Panc1 (cell line): ENCODE data around the gene NR2F6. TPM values are rescaled to one million over a fixed set of nuclear protein-coding genes. Genes with fewer than 3 reads are reported as not detected.

Experiments used
- ATAC-seq: fragments of 200-7000 bp; cut with Tn5 transposase; 2 replicates; pipeline ENCODE4 v1.9.1; 2020; ENCODE audit warnings: mild to moderate bottlenecking, moderate library complexity
- BruUV-seq: library from RNA; stranded (reverse); fragments of 400-500 nt; replicated peaks from 2 replicates; lab custom pipeline; 2021; lab: Mats Ljungman, UMichigan
- CTCF ChIA-PET: fragments of 300-600 bp; sonication (Branson Sonifier 250); formaldehyde crosslinking; loops from one replicate; lab custom pipeline; 2022; ENCODE audit warnings: antibody characterized with exemption; lab: Charles Lee
- POLR2A ChIA-PET: fragments of 300-600 bp; sonication (Branson Sonifier 250); formaldehyde crosslinking; loops from one replicate; lab custom pipeline; 2022; ENCODE audit warnings: antibody characterized with exemption; lab: Charles Lee
- DNase-seq: peaks from one replicate; pipeline ENCODE4 v3.0.0-alpha.2; 2010; ENCODE audit warnings: low read depth, low spot score
- H3K27ac ChIP-seq: 2 replicates; pipeline ENCODE4 v1.5.1; 2011; ENCODE audit warnings: mild to moderate bottlenecking, low read length, inconsistent platforms
- H3K27me3 ChIP-seq: fragments of 200-500 bp; sonication (Bioruptor generic); 2 replicates; pipeline ENCODE4 v1.6.0; 2014; ENCODE audit warnings: low read length, inconsistent platforms; ENCODE audit not compliant: control insufficient read depth, insufficient read depth
- H3K36me3 ChIP-seq: fragments of 200-500 bp; sonication (Bioruptor generic); 2 replicates; pipeline ENCODE4 v1.5.1; 2014; ENCODE audit warnings: inconsistent platforms, mild to moderate bottlenecking, low read length, moderate library complexity; ENCODE audit not compliant: control insufficient read depth, insufficient read depth
- H3K4me1 ChIP-seq: 2 replicates; pipeline ENCODE4 v1.5.1; 2011; ENCODE audit warnings: inconsistent platforms, mild to moderate bottlenecking, low read length, moderate library complexity; ENCODE audit not compliant: control insufficient read depth, insufficient read depth
- H3K4me3 ChIP-seq, 2 experiments: 2 replicates each; pipeline ENCODE4 v1.5.1; 2011 to 2012; ENCODE audit warnings: low read depth in 2 of 2, low read length in 2 of 2, mild to moderate bottlenecking in 2 of 2, inconsistent platforms in 1 of 2, moderate library complexity in 1 of 2
- H3K9me3 ChIP-seq: fragments of 200-500 bp; sonication (Bioruptor generic); 2 replicates; pipeline ENCODE4 v1.5.1; 2014; ENCODE audit warnings: low read depth, mild to moderate bottlenecking, inconsistent platforms, low read length, moderate library complexity; ENCODE audit not compliant: control insufficient read depth, insufficient read depth
- CTCF ChIP-seq: fragments of 450-650 bp; IDR thresholded peaks from 2 replicates; pipeline ENCODE4 v1.5.1; 2017; ENCODE audit warnings: mild to moderate bottlenecking
- POLR2AphosphoS5 ChIP-seq: IDR thresholded peaks from 2 replicates; pipeline ENCODE4 v1.6.1; 2012; ENCODE audit warnings: mild to moderate bottlenecking, low read depth, low read length, moderate library complexity
- REST ChIP-seq, 2 experiments: IDR thresholded peaks; 2 replicates each; pipeline ENCODE4 v1.6.1; 2011 to 2012; ENCODE audit warnings: low read depth in 2 of 2, control low read depth in 1 of 2, low read length in 1 of 2, mild to moderate bottlenecking in 1 of 2, moderate library complexity in 1 of 2; ENCODE audit not compliant: insufficient read depth in 1 of 2
- SIN3A ChIP-seq: IDR thresholded peaks from 2 replicates; pipeline ENCODE4 v1.6.1; 2012; ENCODE audit warnings: low read depth, mild to moderate bottlenecking, low read length, moderate library complexity, borderline replicate concordance; ENCODE audit not compliant: insufficient read depth
- TCF7L2 ChIP-seq: IDR thresholded peaks from 2 replicates; pipeline ENCODE4 v1.6.1; 2011; ENCODE audit warnings: mild to moderate bottlenecking, low read depth, low read length, inconsistent platforms
- in situ Hi-C: cut with HindIII; loops from 2 replicates; pipeline ENCODE4 v1.10.0; 2016; ENCODE audit warnings: low sequenced_read_pairs, low pct_unique_long_range_greater_than_20kb
- intact Hi-C: fragments of 100-400 bp; cut with micrococcal nuclease; formaldehyde crosslinking; loops from one replicate; pipeline ENCODE4 v1.10.0; 2022; ENCODE audit not compliant: unreplicated experiment
- total RNA-seq: library from RNA; stranded (reverse); gene quantifications from one replicate; pipeline ENCODE4 v1.2.1, GENCODE V29; 2021; ENCODE audit not compliant: unreplicated experiment

The NR2F6 gene
- total RNA-seq, 1 experiment from 2014 or later, result 173 TPM

GRCh38 chr19:17281391-17282304 is 35.9 kb upstream of the NR2F6 start, which contains the start of gene ANKLE1:
ANKLE1 (plus strand) TSS chr19:17281901; CDS start chr19:17281921, 20 bp downstream.
- Histone ChIP-seq H3K27ac (no peak within 1 kb of the TSS), H3K9me3 (no peaks in the 10 kb centered on the region), H3K36me3 (no peaks in the 10 kb centered on the region), H3K4me1 (no peaks in the 10 kb centered on the region), H3K27me3 (no peaks in the 10 kb centered on the region), H3K4me3 (peak within 1 kb of the TSS; percentile 29 to 44)
- CTCF ChIA-PET, result interaction anchor here (0.6 to 1.3 kb wide), 4 partner anchors 15 to 64 kb away, joined by 3 to 5 read pairs (median 4); partner anchors contain the start of gene DDA1
- BruUV-seq, result no TSS peak
- no peak for DNase-seq
- POLR2A ChIA-PET, result no interaction called here
- in situ Hi-C loops (no loop called here), intact Hi-C loops (loop anchor here (10.0 kb wide), 1 partner anchor 57 kb away; the partner anchor contains the start of gene OCEL1)
- TF ChIP-seq CTCF (no peak), REST (IDR thresholded peaks at IDR 0.05; ENCODE audit: insufficient read depth in 1 of 2, low read depth in 2 of 2, low read length in 1 of 2) (no peak), TCF7L2 (no peak), POLR2AphosphoS5 (no peak), SIN3A (no peak)
- ATAC-seq, result no peak

GRCh38 chr19:17279436-17279835 is 33.7 kb upstream of the NR2F6 start:
- no peaks in the 10 kb centered on the region for H3K27me3 ChIP-seq
- no TSS peak for BruUV-seq
- ATAC-seq, result no peak
- in situ Hi-C loops, result no loop called here
- DNase-seq, result no peak
- H3K36me3 ChIP-seq, result no peaks in the 10 kb centered on the region
- TF ChIP-seq TCF7L2, result no peak
- TF ChIP-seq CTCF, result no peak
- TF ChIP-seq SIN3A, result no peak
- no peak for TF ChIP-seq REST (IDR thresholded peaks at IDR 0.05; ENCODE audit: insufficient read depth in 1 of 2, low read depth in 2 of 2, low read length in 1 of 2)
- TF ChIP-seq POLR2AphosphoS5, result no peak
- H3K27ac ChIP-seq, result no peak overlapping the region
- POLR2A ChIA-PET, result no interaction called here
- H3K4me3 ChIP-seq, result no peak overlapping the region
- intact Hi-C loops, result no loop called here
- CTCF ChIA-PET, result interaction anchor here (0.5 kb wide), 1 partner anchor 42 kb away, joined by 3 read pairs; no protein-coding TSS in a partner anchor
- no peaks in the 10 kb centered on the region for H3K4me1 ChIP-seq
- no peaks in the 10 kb centered on the region for H3K9me3 ChIP-seq
